Smooth muscle cell (in vitro differentiated cells): ENCODE results near the gene STX4. TPM values are rescaled to one million over a fixed set of nuclear protein-coding genes. Genes with fewer than 3 reads are reported as not detected.

Experiments used
- DNase-seq: peaks from one replicate; lab custom pipeline; 2025; ENCODE audit not compliant: unreplicated experiment; lab: John Stamatoyannopoulos, UW
- H2AFZ ChIP-seq: fragments of 200-600 bp; sonication (generic); 2 replicates; pipeline ENCODE4 v1.6.0; 2016; ENCODE audit warnings: antibody characterized with exemption, low read depth, mild to moderate bottlenecking
- H3F3A ChIP-seq: fragments of 200-600 bp; sonication (generic); 2 replicates; pipeline ENCODE4 v1.6.0; 2017; ENCODE audit warnings: antibody characterized with exemption, low read depth
- H3K27ac ChIP-seq: fragments of 200-600 bp; sonication (generic); 2 replicates; pipeline ENCODE4 v1.5.1; 2016; ENCODE audit warnings: low read depth, mild to moderate bottlenecking
- H3K27me3 ChIP-seq: fragments of 200-600 bp; sonication (generic); 2 replicates; pipeline ENCODE4 v1.6.1; 2016; ENCODE audit warnings: low read depth, mild to moderate bottlenecking
- H3K36me3 ChIP-seq: fragments of 200-600 bp; sonication (generic); 2 replicates; pipeline ENCODE4 v1.5.1; 2016; ENCODE audit warnings: low read depth
- H3K4me1 ChIP-seq: fragments of 200-600 bp; sonication (generic); 2 replicates; pipeline ENCODE4 v1.5.1; 2016; ENCODE audit warnings: low read depth
- H3K4me2 ChIP-seq: fragments of 200-600 bp; sonication (generic); 2 replicates; pipeline ENCODE4 v1.6.0; 2016; ENCODE audit warnings: mild to moderate bottlenecking
- H3K4me3 ChIP-seq: fragments of 200-600 bp; sonication (generic); 2 replicates; pipeline ENCODE4 v1.5.1; 2016; ENCODE audit warnings: mild to moderate bottlenecking
- H3K79me2 ChIP-seq: fragments of 200-600 bp; sonication (generic); 2 replicates; pipeline ENCODE4 v1.6.0; 2016; ENCODE audit warnings: low read depth, mild to moderate bottlenecking
- H3K9ac ChIP-seq: fragments of 200-600 bp; sonication (generic); 2 replicates; pipeline ENCODE4 v1.6.0; 2016; ENCODE audit warnings: low read depth
- H3K9me3 ChIP-seq: fragments of 200-600 bp; sonication (generic); replicated peaks from 2 replicates; pipeline ENCODE4 v1.5.1; 2016; ENCODE audit warnings: low read depth
- H4K20me1 ChIP-seq: fragments of 200-600 bp; sonication (generic); 2 replicates; pipeline ENCODE4 v1.6.0; 2016; ENCODE audit warnings: low read depth
- CTCF ChIP-seq: fragments of 200-600 bp; sonication (generic); IDR thresholded peaks from 2 replicates; pipeline ENCODE4 v1.5.1; 2017; ENCODE audit warnings: borderline replicate concordance, mild to moderate bottlenecking, antibody characterized with exemption; ENCODE audit not compliant: insufficient read depth, poor library complexity, severe bottlenecking
- WGBS: methylation state at CpG from one replicate; pipeline ENCODE4 v1.1.7; 2016; ENCODE audit warnings: low lambda C conversion rate; 5-methylcytosine and 5-hydroxymethylcytosine counted together
- polyA plus RNA-seq: library from polyadenylated mRNA; unstranded; fragments of >200 nt; fragmentation: Nextera tagmentation; extraction: Ambion mirVana; gene quantifications from 2 replicates; pipeline ENCODE4 v1.2.1, GENCODE V29; 2016
- total RNA-seq: library from RNA; depleted of rRNA; stranded (reverse); fragments of >200 nt; gene quantifications from 2 replicates; pipeline ENCODE4 v1.2.3, GENCODE V29; 2014

The STX4 gene
- total and polyA plus RNA-seq, 2 experiments from 2014 or later = 23.1 to 50.6 TPM

GRCh38 chr16:31025339-31025738 lies 8.0 kb upstream of the STX4 start:
- Histone ChIP-seq H2AFZ (no peak overlapping the region), H3K27me3 (no peaks in the 10 kb centered on the region), H3K4me1 (no peaks in the 10 kb centered on the region), H3K4me2 (no peak overlapping the region), H3K79me2 (no peaks in the 10 kb centered on the region), H3K27ac (no peak overlapping the region), H3K36me3 (no peaks in the 10 kb centered on the region), H4K20me1 (no peaks in the 10 kb centered on the region), H3K9ac (no peak overlapping the region), H3F3A (no peaks in the 10 kb centered on the region), H3K9me3 (no peaks in the 10 kb centered on the region), H3K4me3 (no peak overlapping the region)
- DNase-seq = no peak
- TF ChIP-seq CTCF = no peak
- 87% methylated on average over 5 of the region's 5 CpGs for WGBS

GRCh38 chr16:31029272-31029671 lies 4.1 kb upstream of the STX4 start:
- H3K4me2 ChIP-seq = no peak overlapping the region
- no peak for DNase-seq
- no peaks in the 10 kb centered on the region for H3K9me3 ChIP-seq
- H3K9ac ChIP-seq = no peak overlapping the region
- H3K27ac ChIP-seq = no peak overlapping the region
- no peaks in the 10 kb centered on the region for H3K36me3 ChIP-seq
- H3K79me2 ChIP-seq = peaks cover under 1% of the 10 kb centered on the region
- WGBS = 90% methylated on average over 5 of the region's 5 CpGs
- H3K4me1 ChIP-seq = no peaks in the 10 kb centered on the region
- H2AFZ ChIP-seq = no peak overlapping the region
- no peaks in the 10 kb centered on the region for H3F3A ChIP-seq
- peaks cover 1% of the 10 kb centered on the region for H4K20me1 ChIP-seq
- H3K4me3 ChIP-seq = no peak overlapping the region
- TF ChIP-seq CTCF = no peak
- H3K27me3 ChIP-seq = no peaks in the 10 kb centered on the region

DNA sequence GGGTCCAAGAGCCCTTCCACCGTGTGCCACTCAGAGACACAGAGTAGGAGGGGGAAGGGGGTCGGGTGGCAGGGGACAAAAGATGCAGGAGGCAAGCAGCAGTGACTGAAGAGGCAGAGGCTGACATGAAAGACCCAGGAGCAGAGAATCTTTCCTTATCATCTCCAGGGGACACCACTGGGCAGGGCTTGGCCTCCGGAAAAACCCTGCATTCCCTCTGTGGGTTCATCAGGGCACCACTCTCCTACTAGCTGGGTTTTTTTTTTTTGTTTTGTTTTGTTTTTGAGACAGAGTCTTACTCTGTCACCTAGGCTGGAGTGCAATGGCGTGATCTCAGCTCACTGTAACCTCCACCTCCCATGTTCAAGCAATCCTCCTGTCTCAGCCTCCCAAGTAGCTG lies 2.1 kb upstream of the STX4 start:
- Histone ChIP-seq H3K27ac (no peak overlapping the region), H3K79me2 (peaks cover 13% of the 10 kb centered on the region), H3K9ac (no peak overlapping the region), H3K36me3 (no peaks in the 10 kb centered on the region), H3K27me3 (no peaks in the 10 kb centered on the region), H3K4me3 (no peak overlapping the region), H3K4me1 (no peaks in the 10 kb centered on the region), H4K20me1 (peaks cover 11% of the 10 kb centered on the region), H2AFZ (no peak overlapping the region), H3K9me3 (no peaks in the 10 kb centered on the region), H3K4me2 (no peak overlapping the region), H3F3A (no peaks in the 10 kb centered on the region)
- 86% methylated on average over 4 of the region's 4 CpGs for WGBS
- TF ChIP-seq CTCF = no peak
- no peak for DNase-seq

DNA sequence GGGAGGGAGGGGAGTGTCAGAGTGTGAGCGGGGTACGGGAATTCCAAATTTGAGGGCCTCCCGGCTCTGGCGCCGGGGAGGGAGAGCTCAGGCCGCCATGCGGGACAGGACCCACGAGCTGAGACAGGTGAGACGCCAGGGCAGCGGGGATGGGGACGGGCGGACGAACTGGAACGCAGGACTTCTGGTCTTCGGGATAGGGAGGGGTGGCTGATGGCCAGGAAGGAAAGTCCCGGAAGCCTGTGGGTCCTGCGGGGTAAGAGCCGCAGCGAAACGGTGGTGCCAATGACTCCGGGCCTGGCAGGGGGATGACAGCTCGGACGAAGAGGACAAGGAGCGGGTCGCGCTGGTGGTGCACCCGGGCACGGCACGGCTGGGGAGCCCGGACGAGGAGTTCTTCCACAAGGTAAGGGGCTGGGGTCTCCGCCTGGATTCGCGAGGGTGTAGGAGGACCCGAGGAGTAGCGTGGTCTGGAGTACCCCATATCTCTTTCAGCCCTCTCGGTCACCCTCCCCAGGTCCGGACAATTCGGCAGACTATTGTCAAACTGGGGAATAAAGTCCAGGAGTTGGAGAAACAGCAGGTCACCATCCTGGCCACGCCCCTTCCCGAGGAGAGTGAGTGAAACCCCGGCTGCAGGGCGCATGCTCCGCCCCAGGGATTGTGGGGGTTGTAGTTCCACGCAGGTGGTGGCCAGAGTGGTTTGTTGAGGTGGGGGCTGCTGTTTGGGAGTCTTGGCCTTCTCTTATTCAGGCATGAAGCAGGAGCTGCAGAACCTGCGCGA lies 543 bp downstream of the STX4 start:
- H3K4me1 ChIP-seq = no peaks in the 10 kb centered on the region
- H3K9ac ChIP-seq = peak overlapping the region; percentile 94
- H3F3A ChIP-seq = no peaks in the 10 kb centered on the region
- H2AFZ ChIP-seq = peak overlapping the region; percentile 76
- no peak for TF ChIP-seq CTCF
- peaks cover 11% of the 10 kb centered on the region for H4K20me1 ChIP-seq
- H3K27ac ChIP-seq = peak overlapping the region; percentile 96
- peaks cover 13% of the 10 kb centered on the region for H3K79me2 ChIP-seq
- H3K27me3 ChIP-seq = no peaks in the 10 kb centered on the region
- H3K36me3 ChIP-seq = no peaks in the 10 kb centered on the region
- H3K4me3 ChIP-seq = peak overlapping the region; percentile 95
- peak; percentile 49 for DNase-seq
- no peaks in the 10 kb centered on the region for H3K9me3 ChIP-seq
- WGBS = 1% methylated on average over 43 of the region's 47 CpGs
- peak overlapping the region; percentile 92 for H3K4me2 ChIP-seq
